Activated CD4-positive, alpha-beta T cell treated with anti-CD3 and anti-CD28 coated beads for 36 hours (primary cell): ENCODE data around the gene RBBP5. TPM values are rescaled to one million over a fixed set of nuclear protein-coding genes. Genes with fewer than 3 reads are reported as not detected.

Experiments used
- ATAC-seq: fragments of 200-7000 bp; cut with Tn5 transposase; one replicate; pipeline ENCODE4 v1.10.0; 2021; ENCODE audit warnings: mild to moderate bottlenecking, moderate library complexity
- CTCF ChIA-PET: fragments of 350-600 bp; sonication (Branson Sonifier 250); formaldehyde crosslinking; loops from one replicate; lab custom pipeline; 2021; ENCODE audit warnings: antibody characterized with exemption; lab: Charles Lee
- POLR2A ChIA-PET: fragments of 350-600 bp; sonication (Branson Sonifier 250); formaldehyde crosslinking; loops from one replicate; lab custom pipeline; 2021; ENCODE audit warnings: antibody characterized with exemption, inconsistent platforms; lab: Charles Lee
- DNase-seq: peaks from one replicate; pipeline ENCODE4 v3.0.0-alpha.2; 2020
- H3K27ac Mint-ChIP-seq: one replicate; pipeline ENCODE4 v1.8.0; 2021; ENCODE audit warnings: mixed read lengths
- H3K27me3 Mint-ChIP-seq: one replicate; pipeline ENCODE4 v1.8.0; 2021; ENCODE audit warnings: mixed read lengths
- H3K36me3 Mint-ChIP-seq: one replicate; pipeline ENCODE4 v1.8.0; 2021; ENCODE audit warnings: low read depth, mixed read lengths
- H3K4me1 Mint-ChIP-seq: one replicate; pipeline ENCODE4 v1.8.0; 2021; ENCODE audit warnings: mixed read lengths
- H3K4me3 Mint-ChIP-seq: one replicate; pipeline ENCODE4 v1.8.0; 2021; ENCODE audit warnings: mild to moderate bottlenecking, moderate library complexity, mixed read lengths
- H3K9me3 Mint-ChIP-seq: one replicate; pipeline ENCODE4 v1.8.0; 2021; ENCODE audit warnings: low read depth, mixed read lengths
- intact Hi-C, 2 experiments: fragments of 100-400 bp; cut with DNase I in 1 of 2; cut with micrococcal nuclease in 1 of 2; formaldehyde crosslinking; loops; one replicate each; pipeline versions ENCODE4 v1.14.2 to v1.15.1; 2022 to 2024; cut with DNase I, micrococcal nuclease
- total RNA-seq, 2 experiments: library from RNA; stranded (reverse); gene quantifications; one replicate each; pipeline ENCODE4 v1.2.3, GENCODE V29; 2021

Gene RBBP5
- total RNA-seq, 2 experiments from 2014 or later: 23.1 to 24.3 TPM

DNA sequence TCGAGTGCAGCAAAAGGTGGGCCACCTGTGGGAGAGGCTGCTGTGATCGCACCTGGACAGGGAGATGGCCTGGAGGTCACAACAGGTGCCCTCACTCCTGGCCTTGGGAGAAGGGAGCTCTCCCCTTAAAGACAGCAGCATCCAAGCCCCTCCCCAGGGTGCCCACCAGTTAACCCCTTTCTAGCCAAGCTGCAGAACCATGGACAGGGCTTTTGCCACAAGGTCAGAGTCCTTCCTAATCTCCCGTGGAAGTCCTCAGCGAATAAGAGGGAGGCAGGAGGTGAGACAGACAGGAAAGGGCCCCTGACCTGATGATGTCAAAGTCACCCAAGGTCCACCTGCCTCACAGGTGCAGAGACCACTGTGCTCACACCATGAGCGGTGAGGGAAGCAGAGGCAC is 77.0 kb downstream of the RBBP5 start:
- DNase-seq (no peak), ATAC-seq (no peak)
- Mint-ChIP-seq H3K27me3 (peaks cover 38% of the 10 kb centered on the region), H3K27ac (no peak overlapping the region), H3K9me3 (no peaks in the 10 kb centered on the region), H3K4me1 (no peaks in the 10 kb centered on the region), H3K4me3 (no peak overlapping the region), H3K36me3 (no peaks in the 10 kb centered on the region)
- ChIA-PET CTCF (no interaction called here), POLR2A (no interaction called here)
- intact Hi-C loops: no loop called here

DNA sequence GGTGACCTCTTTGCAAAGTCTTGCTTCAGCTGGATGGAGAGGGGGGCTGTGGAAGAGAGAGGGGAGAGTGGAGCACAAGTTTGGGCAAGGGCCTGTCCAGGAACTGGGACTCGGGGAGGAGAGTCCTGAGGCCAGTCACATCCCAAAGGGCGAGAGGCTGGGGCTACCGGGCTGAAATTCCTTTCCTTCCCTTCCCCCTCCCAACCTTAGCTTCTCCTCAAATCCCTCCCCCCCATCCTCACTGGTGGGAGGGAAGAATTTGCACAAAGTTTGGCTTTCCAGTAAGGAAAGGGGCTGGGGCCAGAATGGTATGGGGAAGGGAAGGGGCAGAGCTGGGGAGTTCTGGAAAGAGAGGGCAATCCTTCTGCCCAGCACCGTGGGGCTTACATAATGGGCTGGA is 77.9 kb downstream of the RBBP5 start:
- H3K4me1 Mint-ChIP-seq: no peaks in the 10 kb centered on the region
- H3K4me3 Mint-ChIP-seq: no peak overlapping the region
- intact Hi-C loops: no loop called here
- no peak for ATAC-seq
- no peak for DNase-seq
- CTCF ChIA-PET: no interaction called here
- H3K27me3 Mint-ChIP-seq: peaks cover 40% of the 10 kb centered on the region
- no peaks in the 10 kb centered on the region for H3K36me3 Mint-ChIP-seq
- no peaks in the 10 kb centered on the region for H3K9me3 Mint-ChIP-seq
- POLR2A ChIA-PET: no interaction called here
- H3K27ac Mint-ChIP-seq: no peak overlapping the region

- Mint-ChIP-seq H3K27me3 (peaks cover 40% of the 10 kb centered on the region), H3K27ac (no peak within 1 kb of the TSS), H3K4me3 (no peak within 1 kb of the TSS), H3K36me3 (no peaks in the 10 kb centered on the region), H3K4me1 (no peaks in the 10 kb centered on the region), H3K9me3 (no peaks in the 10 kb centered on the region)
- ChIA-PET POLR2A (no interaction called here), CTCF (no interaction called here)
- DNase-seq (no peak), ATAC-seq (no peak)
- intact Hi-C loops: no loop called here
These were observed 78.6 kb downstream of the RBBP5 start, which contains the start of gene CNTN2 for GRCh38 chr1:205042911-205043806. CNTN2 (plus strand) TSS chr1:205043212; CDS start chr1:205053186, 9,974 bp downstream.

GRCh38 chr1:205041998-205042910 is 79.5 kb downstream of the RBBP5 start:
- DNase-seq (no peak), ATAC-seq (no peak)
- Mint-ChIP-seq H3K27me3 (peaks cover 40% of the 10 kb centered on the region), H3K4me3 (no peak overlapping the region), H3K4me1 (no peaks in the 10 kb centered on the region), H3K27ac (no peak overlapping the region), H3K36me3 (no peaks in the 10 kb centered on the region), H3K9me3 (no peaks in the 10 kb centered on the region)
- POLR2A ChIA-PET: no interaction called here
- intact Hi-C loops: no loop called here
- CTCF ChIA-PET: interaction anchor here (0.7 to 1.1 kb wide), 2 partner anchors 51 to 53 kb away, joined by 3 read pairs; no protein-coding TSS in a partner anchor

GRCh38 chr1:205041001-205041715 is 80.6 kb downstream of the RBBP5 start:
- Mint-ChIP-seq H3K27ac (no peak overlapping the region), H3K36me3 (no peaks in the 10 kb centered on the region), H3K4me3 (no peak overlapping the region), H3K27me3 (peaks cover 44% of the 10 kb centered on the region), H3K4me1 (no peaks in the 10 kb centered on the region), H3K9me3 (no peaks in the 10 kb centered on the region)
- no peak for ATAC-seq
- no peak for DNase-seq
- ChIA-PET CTCF (interaction anchor here (1.1 kb wide), 1 partner anchor 52 kb away, joined by 3 read pairs; no protein-coding TSS in a partner anchor), POLR2A (no interaction called here)
- intact Hi-C loops: no loop called here

GRCh38 chr1:205038132-205038786 is 83.5 kb downstream of the RBBP5 start:
- Mint-ChIP-seq H3K4me1 (no peaks in the 10 kb centered on the region), H3K9me3 (no peaks in the 10 kb centered on the region), H3K27ac (no peak overlapping the region), H3K36me3 (no peaks in the 10 kb centered on the region), H3K4me3 (no peak overlapping the region), H3K27me3 (peaks cover 26% of the 10 kb centered on the region)
- ATAC-seq (no peak), DNase-seq (no peak)
- intact Hi-C loops: no loop called here
- POLR2A ChIA-PET: no interaction called here
- CTCF ChIA-PET: interaction anchor here (1.2 kb wide), 1 partner anchor 23 kb away, joined by 4 read pairs; no protein-coding TSS in a partner anchor

DNA sequence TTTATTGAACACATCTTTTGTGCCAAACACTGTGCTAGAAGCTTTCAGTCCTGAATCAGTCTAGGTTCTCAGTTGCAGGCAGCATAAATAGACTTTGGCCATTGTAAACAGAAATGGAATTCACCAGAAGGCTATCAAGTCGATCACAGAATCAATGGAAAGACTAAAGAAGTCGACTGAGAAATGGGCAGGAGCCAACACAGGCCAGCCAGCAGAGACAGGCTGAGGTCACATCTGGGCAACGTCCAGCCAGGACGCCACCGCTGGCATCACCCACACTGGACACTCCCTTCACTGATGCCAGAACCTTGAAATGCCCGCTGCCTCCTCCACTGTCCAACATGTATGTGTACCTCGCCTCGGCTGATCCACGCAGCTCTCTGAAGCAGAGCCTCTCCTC is 84.2 kb downstream of the RBBP5 start:
- intact Hi-C loops: no loop called here
- DNase-seq (no peak), ATAC-seq (no peak)
- Mint-ChIP-seq H3K9me3 (no peaks in the 10 kb centered on the region), H3K27me3 (peaks cover 26% of the 10 kb centered on the region), H3K4me3 (no peak overlapping the region), H3K27ac (no peak overlapping the region), H3K36me3 (no peaks in the 10 kb centered on the region), H3K4me1 (no peaks in the 10 kb centered on the region)
- POLR2A ChIA-PET: no interaction called here
- CTCF ChIA-PET: no interaction called here

Other genes starting within 250 kb of the RBBP5 start
- gene CNTN2, start 78.8 kb downstream of the RBBP5 start, total RNA-seq: not detected
- 1 to 10 TPM; 1.9 to 2.8 TPM for gene TMEM81, start 37.5 kb downstream of the RBBP5 start, total RNA-seq
- 10 to 100 TPM in 1 of 2 experiments, 1 to 10 TPM in 1; 9.4 to 12.3 TPM for gene DSTYK, start 89.7 kb upstream of the RBBP5 start, total RNA-seq
- gene TMCC2, start 106.0 kb upstream of the RBBP5 start, total RNA-seq: 10 to 100 TPM; 10.5 to 11.0 TPM
- 1 to 10 TPM; 2.3 to 2.7 TPM for gene NUAK2, start 199.8 kb upstream of the RBBP5 start, total RNA-seq
- gene KLHDC8A, start 234.9 kb upstream of the RBBP5 start, total RNA-seq: not detected